Measurements from ENCODE around the gene ZBTB32. TPM values are rescaled to one million over a fixed set of nuclear protein-coding genes. Genes with fewer than 3 reads are reported as not detected.
A peak's percentile ranks its signal among the peaks of the same experiment; 100 is the strongest.

The ZBTB32 gene
- total RNA-seq, 4 donors from 2014 or later: not detected

- Histone ChIP-seq H3K27ac (peak overlapping the region; percentile 79), H3K4me3 (peak overlapping the region; percentile 69), H3K36me3 (peaks cover 32% of the 10 kb centered on the region), H3K4me1 (peaks cover 34% of the 10 kb centered on the region), H3K27me3 (no peaks in the 10 kb centered on the region), H3K9me3 (no peaks in the 10 kb centered on the region)
- no peak for DNase-seq (ENCODE audit: low spot score in 2 of 2)
- WGBS: 9% methylated on average over 12 of the region's 12 CpGs
- TF ChIP-seq EP300 (IDR thresholded peaks at IDR 0.05) (no peak), CTCF (IDR thresholded peaks at IDR 0.05) (no peak), POLR2A (IDR thresholded peaks at IDR 0.05) (no peak), POLR2AphosphoS5 (IDR thresholded peaks at IDR 0.05) (no peak)
Measured at GRCh38 chr19:35741203-35741515, 36.8 kb downstream of the ZBTB32 start.

DNA sequence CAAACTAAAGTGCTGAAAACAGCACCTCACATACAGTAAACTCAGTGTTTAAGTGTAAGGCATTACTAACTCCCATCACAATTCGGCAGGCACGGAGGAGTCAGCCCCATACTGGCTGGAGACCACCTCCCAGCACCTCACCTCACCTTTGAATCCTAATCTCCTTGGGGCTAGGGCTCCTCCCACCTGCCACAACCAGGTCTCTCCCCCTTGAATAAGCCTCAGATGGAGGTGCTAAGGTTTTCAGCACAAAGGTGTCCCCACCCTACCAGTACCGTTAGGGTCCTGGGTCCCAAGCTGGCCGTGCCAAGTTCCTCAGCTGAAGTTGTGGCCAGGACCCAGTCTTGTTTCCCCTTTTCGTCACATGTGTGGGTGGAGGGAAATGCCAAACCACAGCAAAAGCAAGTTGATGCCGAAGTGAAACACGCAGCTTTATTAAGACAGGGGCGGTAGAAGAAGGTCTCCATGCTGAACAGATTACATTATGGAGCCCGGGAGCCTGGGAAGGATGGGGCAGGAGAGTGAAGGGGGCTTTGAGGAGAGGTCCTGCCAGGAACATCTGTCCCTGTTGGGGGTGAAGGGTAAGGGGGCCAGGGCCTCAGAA, 37.9 kb downstream of the ZBTB32 start, which contains the start of gene IGFLR1:
IGFLR1 (minus strand) TSS at position 332 of the 604 bp plus-strand sequence. CDS start 1,272 bp downstream, outside the sequence.
- peaks cover 40% of the 10 kb centered on the region for H3K4me1 ChIP-seq
- WGBS: 80% methylated on average over 9 of the region's 9 CpGs
- H3K9me3 ChIP-seq: no peaks in the 10 kb centered on the region
- H3K36me3 ChIP-seq: peaks cover 22% of the 10 kb centered on the region
- H3K27ac ChIP-seq: peak within 1 kb of the TSS; percentile 79
- no peak for DNase-seq (ENCODE audit: low spot score in 2 of 2)
- peak within 1 kb of the TSS; percentile 69 for H3K4me3 ChIP-seq
- no peaks in the 10 kb centered on the region for H3K27me3 ChIP-seq
- no peak for TF ChIP-seq CTCF (IDR thresholded peaks at IDR 0.05)
- no peak for TF ChIP-seq EP300 (IDR thresholded peaks at IDR 0.05)
- TF ChIP-seq POLR2A (IDR thresholded peaks at IDR 0.05): no peak
- no peak for TF ChIP-seq POLR2AphosphoS5 (IDR thresholded peaks at IDR 0.05)

DNA sequence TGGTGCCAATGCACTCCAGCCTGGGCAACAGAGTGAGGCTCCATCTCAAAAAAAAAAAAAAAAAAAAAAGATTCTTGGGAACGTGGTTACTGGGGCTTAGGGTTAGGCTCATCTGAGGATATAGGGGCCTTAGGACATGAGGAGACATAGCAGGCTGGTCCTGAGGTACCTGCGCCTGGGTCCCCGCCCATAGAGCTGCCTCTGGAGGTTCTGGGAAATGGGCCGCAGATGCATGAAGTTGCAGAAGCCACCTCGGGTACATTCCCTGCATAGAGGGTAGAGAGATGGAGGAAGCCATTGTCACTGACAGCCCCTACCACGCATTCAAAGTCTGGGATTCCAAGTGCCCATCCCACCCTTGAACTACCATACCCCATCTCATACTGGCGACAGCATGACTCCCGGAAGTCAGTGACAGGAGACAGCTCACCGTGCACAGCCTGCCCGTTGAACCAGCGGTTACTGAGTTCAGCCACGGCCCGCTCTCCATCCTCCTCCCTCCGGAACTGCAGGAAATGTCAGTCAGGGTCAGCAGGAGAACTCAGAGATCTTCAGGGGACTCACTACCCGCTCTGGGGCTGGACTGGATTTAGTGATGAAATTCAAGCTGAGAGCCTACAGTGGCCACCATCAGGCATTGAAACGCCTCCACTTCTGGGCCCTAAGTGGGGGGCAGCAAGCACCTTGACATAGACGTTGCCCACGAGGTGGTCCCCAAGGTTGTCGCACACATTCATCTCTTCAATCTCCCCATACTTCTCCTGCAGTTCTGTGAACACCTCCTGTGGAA, 39.5 kb downstream of the ZBTB32 start:
- TF ChIP-seq POLR2A (IDR thresholded peaks at IDR 0.05): no peak
- no peak for TF ChIP-seq EP300 (IDR thresholded peaks at IDR 0.05)
- no peak for TF ChIP-seq CTCF (IDR thresholded peaks at IDR 0.05)
- no peak for TF ChIP-seq POLR2AphosphoS5 (IDR thresholded peaks at IDR 0.05)
- Histone ChIP-seq H3K36me3 (peaks cover 7% of the 10 kb centered on the region), H3K4me3 (peak overlapping the region; percentile 86), H3K27ac (no peak overlapping the region), H3K27me3 (no peaks in the 10 kb centered on the region), H3K9me3 (no peaks in the 10 kb centered on the region), H3K4me1 (peaks cover 48% of the 10 kb centered on the region)
- no peak for DNase-seq (ENCODE audit: low spot score in 2 of 2)
- 91% methylated on average over 19 of the region's 19 CpGs for WGBS

DNA sequence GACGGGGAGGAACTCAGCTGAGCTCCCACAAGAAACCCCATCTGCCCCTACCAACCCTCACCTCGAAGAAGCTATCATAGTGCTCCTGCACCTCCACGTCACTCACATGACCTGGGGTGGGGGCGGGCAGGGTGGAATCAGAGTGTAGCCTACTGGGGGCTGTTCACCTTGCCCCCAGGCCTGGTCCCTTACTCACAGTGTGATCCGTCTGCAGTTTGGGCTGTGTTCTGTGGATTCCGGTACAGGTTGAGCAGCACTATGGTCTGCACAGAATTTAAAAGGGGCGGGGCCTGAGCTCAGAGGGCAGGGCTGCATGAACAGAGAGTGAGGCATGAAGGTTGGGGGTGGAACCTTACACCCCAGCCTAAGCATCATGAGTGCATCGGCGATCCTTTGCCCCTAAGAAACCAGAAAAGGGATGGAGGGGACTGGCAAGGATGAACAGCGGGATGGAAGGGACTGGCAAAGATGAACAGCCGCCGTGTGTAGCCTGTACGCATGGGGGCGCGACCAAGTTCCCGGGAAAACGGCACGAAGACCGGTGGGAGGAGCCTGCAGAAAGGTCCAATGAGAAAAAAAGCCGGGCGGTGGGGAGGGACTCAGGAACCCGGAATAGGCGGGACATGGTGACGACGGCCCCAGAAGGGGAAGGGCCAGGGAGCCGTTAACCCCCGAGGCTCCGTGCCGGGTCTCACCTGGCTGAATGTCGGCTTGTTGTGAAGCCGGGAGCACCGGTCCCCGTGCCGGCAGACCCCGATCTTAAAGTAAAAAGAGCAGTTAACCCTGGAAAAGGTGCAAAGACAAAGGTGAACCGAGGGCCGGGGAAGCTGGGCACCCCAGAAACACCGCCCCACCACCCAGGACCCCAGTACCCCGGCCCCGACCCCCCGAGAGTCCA, 40.3 kb downstream of the ZBTB32 start:
- peaks cover 53% of the 10 kb centered on the region for H3K4me1 ChIP-seq
- peaks cover 5% of the 10 kb centered on the region for H3K36me3 ChIP-seq
- TF ChIP-seq CTCF (IDR thresholded peaks at IDR 0.05): peak in 1 of 2 donors; percentile 27
- TF ChIP-seq EP300 (IDR thresholded peaks at IDR 0.05): no peak
- TF ChIP-seq POLR2AphosphoS5 (IDR thresholded peaks at IDR 0.05): peak in 1 of 3 donors; percentile 10
- H3K27me3 ChIP-seq: no peaks in the 10 kb centered on the region
- H3K4me3 ChIP-seq: peak overlapping the region; percentile 86
- peak overlapping the region; percentile 100 for H3K27ac ChIP-seq
- WGBS: 7% methylated on average over 39 of the region's 41 CpGs
- peak; percentile 98 to 99 for DNase-seq (ENCODE audit: low spot score in 2 of 2)
- H3K9me3 ChIP-seq: no peaks in the 10 kb centered on the region
